PC-3 (cell line): ENCODE results near the gene ST3GAL5.

Experiments
- CTCF ChIP-seq: fragments of 300-600 bp; sonication (generic); conservative IDR thresholded peaks from 2 replicates; pipeline ENCODE4 v1.5.1; 2017; ENCODE audit warnings: antibody characterized with exemption, low read depth, mild to moderate bottlenecking, low read length
- EZH2 ChIP-seq: fragments of 300-600 bp; sonication (generic); IDR thresholded peaks from one replicate; pipeline ENCODE4 v1.6.1; 2017; ENCODE audit warnings: antibody characterized with exemption, mild to moderate bottlenecking, low read length; ENCODE audit not compliant: unreplicated experiment
- EZH2phosphoT487 ChIP-seq: fragments of 300-600 bp; sonication (generic); IDR thresholded peaks from 2 replicates; pipeline ENCODE4 v1.6.1; 2018; ENCODE audit warnings: mild to moderate bottlenecking, antibody characterized with exemption, low read length, borderline replicate concordance

- no peak for TF ChIP-seq CTCF
- TF ChIP-seq EZH2 = no peak
- TF ChIP-seq EZH2phosphoT487 = no peak
Measured at GRCh38 chr2:85803704-85804425, 84.9 kb downstream of the ST3GAL5 start.
